Measurements from ENCODE around the gene HORMAD2. TPM values are rescaled to one million over a fixed set of nuclear protein-coding genes. Genes with fewer than 3 reads are reported as not detected.

HORMAD2 gene
- total and polyA plus RNA-seq, 2 donors (not counting 3 experiments of a cell fraction or from before 2014, with no cell fraction given): not detected

GRCh38 chr22:30140414-30140813, 60.1 kb downstream of the HORMAD2 start:
- Histone ChIP-seq H3K4me2 (ENCODE audit: insufficient read depth, low read length) (no peak overlapping the region), H3K9me1 (replicated peaks; ENCODE audit: control insufficient read depth, extremely low read depth, insufficient read depth, low read length) (no peaks in the 10 kb centered on the region), H2AFZ (ENCODE audit: low read depth, low read length) (no peak overlapping the region), H3K4me3 (replicated peaks in 1 of 3; ENCODE audit: insufficient read depth in 1 of 3, low read depth in 1 of 3, low read length in 3 of 3) (no peak overlapping the region), H3K27me3 (ENCODE audit: control insufficient read depth in 2 of 2, insufficient read depth in 2 of 2, low read length in 2 of 2) (peaks cover 31 to 56% of the 10 kb centered on the region in 2 experiments), H3K36me3 (ENCODE audit: control insufficient read depth in 2 of 2, extremely low read depth in 1 of 2, insufficient read depth in 2 of 2, low read length in 2 of 2) (no peaks in the 10 kb centered on the region), H3K79me2 (ENCODE audit: control insufficient read depth, insufficient read depth, low read length) (no peaks in the 10 kb centered on the region), H3K9me3 (replicated peaks; ENCODE audit: control insufficient read depth, insufficient read depth, low read length) (no peaks in the 10 kb centered on the region), H3K9ac (replicated peaks; ENCODE audit: extremely low read depth, insufficient read depth, low read length) (no peak overlapping the region), H3K27ac (ENCODE audit: insufficient read depth, low read depth, low read length) (no peak overlapping the region), H4K20me1 (replicated peaks; ENCODE audit: control insufficient read depth, extremely low read depth, insufficient read depth, low read length) (no peaks in the 10 kb centered on the region), H3K4me1 (ENCODE audit: control insufficient read depth, extremely low read depth, insufficient read depth, low read length) (no peaks in the 10 kb centered on the region)
- no peak for FAIRE-seq
- TF ChIP-seq CTCF (IDR thresholded peaks at IDR 0.05; ENCODE audit: extremely low read depth in 1 of 2, insufficient read depth in 1 of 2, low read depth in 1 of 2, low read length in 2 of 2) (no peak), EZH2 (IDR thresholded peaks at IDR 0.05; ENCODE audit: borderline replicate concordance, low read depth, low read length, severe bottlenecking) (no peak), MAX (IDR thresholded peaks at IDR 0.05; ENCODE audit: insufficient read depth, insufficient read length) (no peak), POLR2AphosphoS5 (IDR thresholded peaks at IDR 0.05; ENCODE audit: insufficient read depth, low read depth, low read length) (no peak), FOS (IDR thresholded peaks at IDR 0.05; ENCODE audit: borderline replicate concordance, insufficient read depth, low read length) (no peak), JUN (IDR thresholded peaks at IDR 0.05; ENCODE audit: borderline replicate concordance, insufficient read depth, insufficient read length, low read depth) (no peak), GATA2 (IDR thresholded peaks at IDR 0.05; ENCODE audit: insufficient read depth, insufficient read length, low read depth, low read length) (no peak), MYC (IDR thresholded peaks at IDR 0.05; ENCODE audit: low read depth, low read length) (no peak), POLR2A (IDR thresholded peaks at IDR 0.05; ENCODE audit: low read depth, low read length) (no peak)
- BruUV-seq (replicated peaks): no TSS peak
- intact Hi-C loops (cut with micrococcal nuclease): no loop called here
- ChIA-PET POLR2A (no interaction called here), CTCF (no interaction called here)
- dilution Hi-C loops (cut with MboI; ENCODE audit: extremely low pct_ligation_motif_present, low sequenced_read_pairs): no loop called here
- no peak for DNase-seq (ENCODE audit: low read depth, low spot score)

Measured in endothelial cell of umbilical vein (primary cell).